GM18520 (cell line): ENCODE measurements around the gene NELFCD.

ENCODE experiments used
- ATAC-seq: cut with Tn5 transposase; IDR thresholded peaks from one replicate; pipeline ENCODE4 v1.9.1; 2021; ENCODE audit not compliant: unreplicated experiment

NELFCD gene

DNA sequence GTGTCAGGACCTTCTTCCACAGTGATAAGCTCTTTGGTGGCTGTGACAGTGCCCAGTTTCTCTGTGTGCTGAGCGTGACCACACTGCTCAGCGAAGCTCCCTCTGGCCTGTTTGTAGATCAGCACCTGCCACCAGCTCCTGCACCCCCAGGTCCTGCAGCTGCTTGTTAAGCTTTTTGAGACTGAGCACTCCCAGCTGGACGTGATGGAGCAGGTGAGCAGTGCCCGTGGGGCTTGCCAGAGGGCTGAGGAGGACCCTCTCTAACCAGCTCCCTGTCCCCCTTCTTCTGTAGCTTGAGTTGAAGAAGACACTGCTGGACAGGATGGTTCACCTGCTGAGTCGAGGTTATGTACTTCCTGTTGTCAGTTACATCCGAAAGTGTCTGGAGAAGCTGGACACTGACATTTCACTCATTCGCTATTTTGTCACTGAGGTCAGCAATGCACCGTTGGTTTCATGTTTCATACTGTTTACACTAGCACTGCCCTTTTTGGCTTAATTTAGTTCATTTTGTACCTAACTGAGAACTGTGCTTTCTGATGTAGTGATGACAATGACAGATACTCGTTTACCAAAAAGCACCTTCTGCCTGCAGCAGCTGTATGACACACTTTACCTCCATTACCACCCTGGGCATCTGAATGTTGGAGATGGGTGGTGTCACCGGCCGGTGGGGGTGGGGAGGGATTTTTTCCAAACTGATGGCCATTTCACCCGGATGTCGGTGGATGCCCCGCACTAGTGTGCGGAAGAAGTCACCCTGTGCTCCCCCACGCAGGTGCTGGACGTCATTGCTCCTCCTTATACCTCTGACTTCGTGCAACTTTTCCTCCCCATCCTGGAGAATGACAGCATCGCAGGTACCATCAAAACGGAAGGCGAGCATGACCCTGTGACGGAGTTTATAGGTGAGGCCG lies 12.5 kb downstream of the NELFCD start:
- ATAC-seq, result peak; percentile 32

DNA sequence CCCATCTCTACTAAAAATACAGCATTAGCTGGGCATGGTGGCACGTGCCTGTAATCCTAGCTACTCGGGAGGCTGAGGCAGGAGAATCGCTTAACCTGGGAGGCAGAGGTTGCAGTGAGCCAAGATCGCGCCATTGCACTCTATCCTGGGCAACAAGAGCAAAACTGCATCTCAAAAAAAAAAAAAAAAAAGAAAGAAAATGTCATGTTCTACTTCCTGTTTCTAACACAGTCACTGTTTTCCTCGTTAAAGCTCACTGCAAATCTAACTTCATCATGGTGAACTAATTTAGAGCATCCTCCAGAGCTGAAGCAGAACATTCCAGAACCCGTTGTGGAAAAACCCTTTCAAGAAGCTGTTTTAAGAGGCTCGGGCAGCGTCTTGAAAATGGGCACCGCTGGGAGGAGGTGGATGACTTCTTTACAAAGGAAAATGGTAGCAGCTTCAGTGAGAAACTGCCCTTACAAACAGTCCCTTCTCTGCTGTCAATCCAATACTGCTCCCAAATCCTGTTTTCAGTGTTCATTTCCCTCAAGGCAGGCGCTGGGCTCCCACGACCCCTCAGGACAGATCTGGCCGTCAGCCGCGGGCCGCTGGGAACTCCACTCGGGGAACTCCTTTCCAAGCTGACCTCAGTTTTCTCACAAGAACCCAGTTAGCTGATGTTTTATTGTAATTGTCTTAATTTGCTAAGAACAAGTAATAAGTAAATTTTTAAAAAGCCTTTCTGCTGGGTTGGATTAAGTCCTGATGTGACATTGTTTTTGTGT lies 13.5 kb downstream of the NELFCD start:
- ATAC-seq, result no peak

DNA sequence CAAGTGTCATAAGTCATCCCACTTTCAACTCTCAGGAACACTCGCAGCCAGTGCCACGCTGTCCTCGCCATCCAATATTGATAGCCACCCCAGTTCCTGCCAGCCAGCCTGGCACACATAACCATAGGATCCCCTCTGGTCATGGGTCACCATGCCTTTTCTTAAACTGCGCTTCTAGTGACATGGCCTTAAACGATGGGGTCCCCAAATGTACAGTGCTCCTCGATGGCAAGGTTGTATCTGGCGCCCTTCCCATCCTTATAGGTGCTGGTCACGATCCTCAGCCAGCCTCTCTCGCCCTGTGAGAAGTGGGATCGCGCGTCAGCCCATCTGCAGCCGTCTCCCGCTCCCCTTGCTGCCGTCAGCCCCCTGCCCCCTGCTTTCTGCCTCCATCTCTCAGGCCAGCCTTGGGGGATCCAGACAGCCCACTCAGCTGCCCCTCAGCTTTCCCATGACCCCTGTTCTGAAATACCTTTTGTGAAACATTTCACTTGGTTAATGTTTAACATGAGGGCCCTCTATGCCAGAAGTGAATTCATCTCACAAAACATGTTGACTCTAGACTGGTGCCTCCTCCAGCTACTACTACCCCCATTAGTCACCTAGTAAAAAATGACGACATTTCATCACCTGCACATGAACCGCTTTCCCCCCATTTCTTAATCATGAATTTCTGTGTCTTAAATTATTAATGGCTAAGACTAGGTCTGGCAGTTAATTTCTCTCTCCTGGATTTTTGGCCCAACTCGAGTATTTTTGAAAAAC lies 14.6 kb downstream of the NELFCD start:
- ATAC-seq, result no peak

DNA sequence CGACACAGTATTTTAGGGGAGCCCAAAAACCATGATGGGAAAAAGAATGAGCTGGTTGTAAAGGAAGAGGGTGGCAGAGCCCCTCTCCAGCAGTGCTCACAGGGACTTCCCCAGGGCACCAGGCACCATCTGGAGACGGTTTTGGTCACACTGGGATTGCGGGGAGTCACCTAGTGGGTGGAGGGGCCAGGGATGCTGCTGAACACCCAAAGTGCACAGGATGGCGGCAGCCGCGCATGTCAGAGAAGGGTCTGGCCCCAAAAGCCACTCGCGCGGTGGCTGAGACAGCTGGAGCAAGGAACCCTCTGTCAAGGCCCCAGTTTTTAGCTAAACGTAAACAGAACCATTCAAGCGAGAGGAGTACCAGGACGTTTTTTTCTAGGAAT lies 15.2 kb downstream of the NELFCD start:
- no peak for ATAC-seq

DNA sequence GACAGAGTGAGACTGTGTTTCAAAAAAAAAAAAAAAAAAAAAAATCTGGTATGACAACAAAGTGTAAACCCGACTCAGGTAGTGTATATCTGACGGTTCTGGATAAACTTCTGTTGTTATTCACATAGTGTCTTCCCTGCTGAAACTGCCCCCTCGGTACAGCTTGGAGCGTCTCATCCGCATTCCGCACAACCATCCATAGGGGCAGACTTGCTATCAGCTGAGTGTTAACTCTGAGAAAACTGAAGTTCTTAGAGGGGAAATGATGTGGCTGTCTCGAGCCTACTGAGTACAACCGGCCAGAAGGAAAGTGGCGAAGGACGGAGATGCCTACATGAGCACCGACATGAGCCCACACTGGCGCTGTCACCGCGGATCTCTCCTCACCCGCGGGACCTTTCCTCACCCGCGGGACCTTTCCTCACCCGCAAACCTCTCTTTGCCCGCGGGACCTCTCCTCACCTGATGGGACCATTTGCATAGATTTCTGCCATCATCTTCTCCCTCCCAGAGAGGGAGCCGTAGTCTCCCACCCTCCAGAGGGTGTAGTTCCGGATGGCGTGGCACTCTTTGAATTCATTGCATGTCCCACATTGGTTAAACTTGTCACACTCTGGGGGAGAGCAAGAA lies 16.2 kb downstream of the NELFCD start:
- no peak for ATAC-seq

DNA sequence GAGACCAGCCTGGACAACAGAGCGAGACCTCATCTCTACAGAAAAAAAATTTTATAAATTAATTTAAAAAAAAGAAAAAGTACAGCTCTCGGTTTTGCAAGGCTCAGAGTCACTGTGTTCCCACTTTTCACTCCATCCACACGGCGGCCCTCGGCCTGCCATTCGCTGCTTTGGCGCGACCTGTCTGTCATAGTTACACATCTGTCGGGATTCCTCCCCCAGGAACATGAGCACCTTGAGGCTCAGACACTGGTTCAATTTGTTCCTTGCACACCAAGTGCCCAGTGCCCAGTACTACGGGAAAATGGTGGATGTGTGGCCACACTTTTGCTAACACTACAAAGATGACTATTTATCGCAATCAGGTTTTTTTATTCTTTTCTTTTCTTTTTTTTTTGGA lies 17.6 kb downstream of the NELFCD start:
- ATAC-seq, result no peak

DNA sequence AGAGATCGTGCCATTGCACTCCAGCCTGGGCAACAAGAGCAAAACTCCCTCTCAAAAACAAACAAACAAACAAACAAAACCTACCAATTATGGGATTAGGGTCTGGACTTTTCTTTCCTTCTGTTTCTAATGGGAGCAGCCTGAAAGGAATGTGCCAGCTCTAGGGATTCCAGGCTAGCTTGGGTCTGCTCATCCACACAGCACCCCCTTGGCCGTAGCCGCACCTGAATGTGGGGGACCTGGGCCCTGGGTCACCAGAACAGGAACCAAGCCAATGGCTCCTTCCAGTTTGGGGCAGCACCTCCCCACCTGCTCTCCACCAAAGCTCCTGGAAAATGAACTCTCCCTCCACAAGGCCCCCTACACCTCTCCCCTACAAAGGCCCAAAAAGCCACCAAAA lies 19.3 kb downstream of the NELFCD start:
- ATAC-seq, result no peak

DNA sequence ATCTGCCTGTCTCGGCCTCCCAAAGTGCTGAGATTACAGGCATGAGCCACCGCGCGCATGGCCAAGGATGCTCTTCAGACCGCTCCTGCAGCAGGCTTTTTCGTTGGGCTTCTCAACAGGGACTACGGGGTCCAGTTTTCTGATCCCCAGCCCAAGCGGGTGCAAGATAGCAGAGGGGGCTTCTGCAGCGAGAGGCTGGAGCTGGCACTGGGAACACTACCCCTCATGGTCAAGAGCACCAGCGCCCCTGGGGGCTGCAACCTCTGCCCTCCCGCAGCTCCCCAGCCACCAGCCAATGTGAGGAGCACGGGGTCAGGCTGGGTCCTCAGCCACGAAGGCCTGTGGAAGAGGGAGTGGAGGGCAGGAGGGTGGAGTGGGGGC lies 20.0 kb downstream of the NELFCD start:
- no peak for ATAC-seq

DNA sequence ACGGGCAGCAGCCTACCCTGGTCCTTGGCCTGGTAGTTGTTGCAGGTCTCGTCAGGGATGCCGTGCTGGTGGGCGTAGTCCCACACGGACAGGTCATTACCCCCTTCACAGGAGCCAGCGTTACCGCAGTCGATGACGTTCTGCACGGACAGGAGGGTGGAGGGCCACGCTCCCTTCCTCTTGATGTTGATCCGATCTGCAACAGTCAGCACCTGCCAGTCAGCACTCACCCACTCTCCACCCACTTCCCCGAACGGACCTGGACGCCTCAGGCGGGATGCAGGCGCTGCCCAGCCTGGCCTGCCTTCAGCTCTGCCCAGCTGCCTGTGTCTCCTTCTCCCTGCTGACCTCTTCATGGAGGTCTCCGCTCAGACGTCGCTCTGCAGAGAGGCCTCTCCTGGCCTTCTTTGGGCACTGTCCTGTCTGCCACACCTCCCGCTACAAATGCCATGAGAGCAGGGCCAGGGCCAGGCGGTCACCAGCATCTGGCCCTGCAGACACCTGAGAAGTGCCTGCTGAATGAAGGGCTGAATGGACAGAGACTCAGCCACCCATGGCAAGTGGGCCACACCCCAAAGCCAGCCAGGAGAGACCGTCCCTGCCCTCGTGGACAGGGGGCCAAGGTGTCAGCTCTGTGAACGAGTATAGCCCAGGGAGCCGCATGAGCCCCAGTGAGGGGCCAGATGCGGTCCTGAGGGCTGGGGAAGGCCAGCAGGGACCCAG lies 20.6 kb downstream of the NELFCD start:
- no peak for ATAC-seq

DNA sequence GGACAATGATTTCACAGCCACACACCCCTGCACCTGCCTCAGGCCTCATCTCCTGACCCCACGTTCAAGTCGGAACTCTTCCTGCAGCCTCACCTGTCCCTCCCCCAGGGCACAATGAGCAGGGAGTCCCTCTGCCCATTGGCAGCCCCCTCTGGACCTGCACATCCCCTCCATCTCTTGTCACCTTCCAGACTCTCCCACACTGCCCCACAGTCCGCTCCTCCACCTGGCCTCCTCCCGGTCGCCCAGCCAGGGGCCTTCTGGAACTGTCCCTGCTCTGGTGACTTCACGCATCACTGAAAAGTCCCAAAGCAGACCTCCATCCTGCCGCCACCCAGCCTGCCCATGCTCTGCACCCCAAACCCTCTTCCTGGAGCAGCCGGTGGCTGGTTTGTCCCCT lies 21.3 kb downstream of the NELFCD start:
- no peak for ATAC-seq

DNA sequence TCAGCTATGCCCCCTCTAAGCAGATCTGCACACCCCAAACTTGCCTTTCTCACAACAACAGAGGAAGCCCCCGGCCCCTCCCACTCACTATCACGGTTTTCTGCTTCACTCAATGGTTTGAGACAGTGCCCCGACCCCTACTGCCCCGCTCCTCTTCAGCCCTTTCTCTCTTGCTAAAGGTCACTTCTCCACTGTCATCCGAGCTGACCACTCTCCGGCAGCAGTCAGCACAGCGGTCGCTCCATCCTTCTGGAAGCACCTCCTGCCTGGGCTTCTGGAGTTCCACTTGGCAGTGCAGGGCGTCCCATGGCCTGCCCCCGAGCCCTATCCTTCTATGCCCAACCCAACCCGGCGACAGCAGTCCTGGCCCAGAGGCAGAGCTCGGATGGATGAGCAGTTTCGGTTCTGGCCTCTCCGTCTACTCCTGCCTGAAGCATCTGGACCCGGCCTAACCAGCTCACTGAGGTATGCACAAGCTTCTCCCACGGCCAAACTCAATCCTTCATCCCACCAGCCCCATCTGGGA lies 21.9 kb downstream of the NELFCD start:
- no peak for ATAC-seq

DNA sequence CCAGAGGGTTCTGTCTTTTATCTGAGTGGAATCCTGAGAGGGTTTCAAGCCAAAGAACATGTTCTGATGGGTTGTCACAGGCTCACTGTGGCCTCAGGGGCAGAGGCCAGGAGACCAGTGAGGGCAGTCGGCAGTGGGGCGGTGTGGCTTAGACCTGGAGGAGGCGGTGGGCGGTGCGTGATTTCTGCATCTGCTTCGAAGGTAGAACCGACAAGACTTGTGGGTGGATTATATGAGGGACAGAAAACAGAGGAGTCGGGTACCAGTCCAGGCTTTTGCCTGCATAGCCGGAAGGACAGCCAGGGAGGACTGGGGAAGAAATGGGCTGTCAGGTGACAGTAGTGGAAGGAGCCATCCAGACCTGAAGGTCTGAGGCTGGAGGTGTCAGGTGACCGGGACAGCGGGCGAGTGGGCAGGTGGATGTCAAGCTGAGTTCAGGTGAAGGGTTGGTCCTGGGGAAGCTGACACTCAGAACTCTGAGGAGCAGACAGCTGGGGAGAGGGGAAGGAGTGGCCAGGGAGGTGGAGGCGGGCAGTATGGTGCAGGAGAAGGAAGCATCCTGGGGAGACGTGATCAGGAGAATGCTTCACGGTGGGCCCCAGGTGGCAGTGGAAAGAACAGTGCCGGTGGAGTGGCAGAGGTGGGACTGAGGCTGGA lies 22.9 kb downstream of the NELFCD start:
- ATAC-seq, result no peak

DNA sequence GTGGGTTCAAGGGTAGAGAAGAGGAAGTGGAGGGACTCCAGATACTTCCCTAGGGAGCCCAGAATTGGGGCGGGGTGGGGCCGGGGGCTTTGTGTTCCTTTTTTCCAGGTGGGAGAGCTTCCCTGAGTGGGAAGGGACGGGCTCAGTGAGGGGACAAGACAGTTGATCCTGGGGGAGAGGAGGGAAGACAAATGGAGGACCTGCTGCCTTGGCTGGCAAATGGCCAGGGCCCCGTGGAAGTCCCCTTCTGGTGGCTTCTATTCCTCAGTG lies 23.4 kb downstream of the NELFCD start:
- no peak for ATAC-seq

DNA sequence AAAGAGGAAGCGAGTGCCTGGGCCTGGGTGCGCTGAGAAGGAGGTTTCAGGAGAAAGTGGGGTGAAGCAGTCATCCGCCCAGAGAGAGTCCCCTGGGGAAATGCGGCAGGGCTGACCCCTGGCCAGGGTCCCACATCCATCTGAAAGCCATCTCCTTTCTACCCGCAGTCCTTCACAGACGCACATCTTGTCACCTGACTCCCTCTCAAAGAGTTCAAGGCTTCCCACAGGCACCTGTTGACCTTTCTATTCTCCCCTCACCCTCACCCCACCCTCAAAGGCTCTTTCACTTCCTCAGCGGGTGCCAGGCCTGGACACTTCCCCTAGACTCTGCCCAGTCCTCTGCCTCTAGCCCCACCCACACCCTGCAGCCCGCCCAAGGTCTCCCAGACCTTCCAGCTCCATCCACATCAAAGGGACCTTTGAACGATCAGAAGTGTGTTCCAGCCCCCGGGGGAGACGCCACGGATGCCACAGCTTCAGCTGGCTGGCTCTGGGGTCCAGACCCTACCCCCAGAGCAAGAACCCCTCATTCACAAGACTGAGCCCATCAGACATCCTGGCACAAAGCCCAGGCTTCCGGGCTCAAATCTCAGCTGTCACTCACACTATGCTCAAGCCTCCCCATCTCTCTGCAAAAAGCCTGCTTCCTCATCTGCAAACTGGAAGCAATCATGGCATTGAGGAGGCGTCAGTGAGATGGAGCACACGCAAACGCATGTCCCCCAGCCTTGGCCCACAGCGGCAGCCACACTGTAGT lies 23.9 kb downstream of the NELFCD start:
- peak; percentile 42 for ATAC-seq

DNA sequence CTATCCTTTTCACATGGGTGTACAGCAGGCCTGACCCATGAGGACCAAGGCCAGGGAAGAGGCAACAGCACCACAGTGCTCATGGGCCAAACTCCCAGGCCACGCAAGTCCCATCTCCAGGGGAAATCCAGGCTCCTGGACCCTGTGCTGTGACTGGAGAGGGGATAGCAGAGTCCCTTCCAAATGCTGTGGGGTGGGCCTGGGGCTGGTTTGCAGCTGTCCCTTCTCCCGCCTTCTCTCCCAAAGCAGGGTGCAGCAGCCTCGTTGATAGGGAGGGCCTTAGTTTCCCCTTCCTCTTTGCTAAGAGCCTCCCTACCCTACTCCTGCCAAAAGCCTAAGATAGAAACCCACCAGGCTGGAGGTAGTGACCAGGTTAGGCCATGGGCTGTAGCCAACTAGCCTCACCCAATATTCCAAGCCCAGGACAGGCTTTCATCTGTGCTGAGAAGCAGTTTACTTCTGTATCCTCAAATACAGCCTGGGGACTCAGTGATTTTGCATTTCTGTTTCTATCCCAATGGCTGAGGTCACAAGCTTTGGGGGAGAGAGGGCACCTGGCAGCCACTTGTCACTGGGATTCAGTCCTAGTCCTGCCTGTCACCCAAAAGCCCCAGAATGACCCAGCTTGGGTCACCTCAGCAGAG lies 24.6 kb downstream of the NELFCD start:
- ATAC-seq, result no peak

DNA sequence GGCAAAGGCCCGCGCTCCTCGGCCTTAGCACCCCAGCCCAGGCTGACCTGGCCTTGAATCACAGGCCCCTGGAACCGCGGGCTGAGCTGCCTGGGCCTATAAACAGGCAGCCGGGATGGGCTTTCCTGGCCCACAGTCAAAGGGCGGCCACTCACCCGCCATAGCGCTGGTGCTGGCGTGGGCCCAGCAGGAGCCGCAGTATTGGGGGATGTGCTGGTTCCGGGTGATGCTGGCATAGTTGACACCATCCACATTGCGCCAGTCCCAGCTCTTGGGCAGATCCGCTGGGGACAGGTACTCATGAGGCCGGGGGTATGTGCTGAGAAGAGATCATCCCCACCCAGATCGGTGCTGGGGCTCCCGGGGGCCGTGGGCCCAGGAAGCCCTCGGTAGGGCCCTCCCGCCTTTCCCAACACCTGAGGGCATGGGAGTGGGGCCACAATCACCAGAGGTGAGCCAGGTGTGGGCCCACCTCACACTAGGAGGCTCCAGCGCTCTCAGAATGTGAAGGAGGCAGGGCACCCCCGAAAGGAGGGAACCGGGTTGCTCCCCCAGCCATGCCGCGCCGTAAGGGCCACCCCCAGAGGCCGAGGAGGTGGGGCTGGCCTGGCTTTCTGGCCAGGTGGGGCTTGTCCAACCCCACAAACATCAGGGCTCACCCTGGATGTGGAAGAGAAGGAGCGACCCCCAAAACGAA lies 25.3 kb downstream of the NELFCD start:
- no peak for ATAC-seq

DNA sequence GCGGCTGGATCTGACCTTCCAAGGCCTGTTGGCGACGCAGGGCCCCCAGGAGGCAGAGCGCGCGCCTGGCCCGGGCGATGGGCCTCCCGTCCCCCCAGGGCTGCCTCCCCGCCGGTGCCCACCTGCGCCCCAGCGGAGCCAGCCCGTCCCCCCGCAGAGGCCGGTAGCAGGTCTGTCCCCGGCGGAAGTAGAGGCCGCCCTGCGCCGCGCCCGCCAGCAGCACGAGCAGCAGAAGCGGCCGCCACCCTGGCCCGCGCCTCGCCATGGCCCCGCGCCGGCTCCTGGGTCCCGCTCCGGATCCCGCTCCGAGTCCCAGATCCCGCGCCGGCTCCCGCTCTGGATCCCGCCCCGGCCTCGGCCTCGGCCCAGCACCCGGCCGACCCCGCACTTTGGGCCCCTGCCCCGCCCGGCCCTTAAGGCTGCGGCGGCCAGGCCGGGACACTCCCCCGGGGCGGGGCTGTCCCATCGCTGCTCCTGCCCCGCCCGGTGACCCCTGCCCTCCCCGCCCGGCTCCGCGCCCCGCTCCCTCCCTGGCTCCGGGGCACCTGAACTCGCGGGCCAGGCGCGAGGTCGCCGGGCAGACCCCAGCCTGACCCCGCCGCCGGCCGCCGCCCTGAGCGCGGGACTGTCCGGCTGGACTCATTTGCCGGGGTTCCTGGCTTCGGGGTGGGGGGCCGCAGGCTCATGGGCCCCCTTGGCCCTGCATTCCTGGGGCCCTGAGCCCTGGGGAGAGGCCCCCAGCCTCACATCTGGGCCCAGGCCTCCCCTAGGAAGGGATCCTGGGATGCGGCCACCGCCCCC lies 26.0 kb downstream of the NELFCD start, which contains the start of gene CTSZ:
Gene CTSZ (minus strand): TSS at position 391 of the 801 bp plus-strand sequence. CDS start 126 bp downstream, at position 265.
- no peak for ATAC-seq
